A673 (cell line): ENCODE data around the gene EXOSC10. TPM values are rescaled to one million over a fixed set of nuclear protein-coding genes. Genes with fewer than 3 reads are reported as not detected.
"Not testable (repeated sequence)": the region's sequence is repeated elsewhere in the genome, so short reads cannot be mapped to it uniquely, and the experiment has no call there.

Experiments
- BruUV-seq: library from RNA; stranded (reverse); fragments of 400-500 nt; replicated peaks from 2 replicates; lab custom pipeline; 2021; lab: Mats Ljungman, UMichigan
- CTCF ChIA-PET: fragments of 300-600 bp; sonication (Branson Sonifier 250); formaldehyde crosslinking; loops from one replicate; lab custom pipeline; 2022; ENCODE audit warnings: antibody characterized with exemption; lab: Charles Lee
- POLR2A ChIA-PET: fragments of 300-600 bp; sonication (Branson Sonifier 250); formaldehyde crosslinking; loops from one replicate; lab custom pipeline; 2022; ENCODE audit warnings: antibody characterized with exemption; ENCODE audit not compliant: low non-redundant PET; lab: Charles Lee
- DNase-seq: peaks from one replicate; pipeline ENCODE4 v3.0.0-alpha.2; 2015; ENCODE audit warnings: low spot score
- H3K27ac ChIP-seq: fragments of 200-600 bp; sonication (generic); 2 replicates; pipeline ENCODE4 v1.5.1; 2016; ENCODE audit warnings: mixed run types, low read depth, mild to moderate bottlenecking, mixed read lengths, antibody characterized with exemption, low read length; ENCODE audit not compliant: poor library complexity, severe bottlenecking
- H3K27me3 ChIP-seq: fragments of 200-600 bp; sonication (generic); replicated peaks from 2 replicates; pipeline ENCODE4 v1.6.1; 2017; ENCODE audit warnings: mixed run types, low read depth, mild to moderate bottlenecking, mixed read lengths, antibody characterized with exemption, low read length; ENCODE audit not compliant: insufficient read depth, poor library complexity
- H3K36me3 ChIP-seq: fragments of 200-600 bp; sonication (generic); 2 replicates; pipeline ENCODE4 v1.6.1; 2016; ENCODE audit warnings: mixed run types, mild to moderate bottlenecking, mixed read lengths, antibody characterized with exemption, low read length; ENCODE audit not compliant: insufficient read depth, poor library complexity, severe bottlenecking
- H3K4me1 ChIP-seq: fragments of 200-600 bp; sonication (generic); 2 replicates; pipeline ENCODE4 v1.6.1; 2017; ENCODE audit warnings: mixed run types, mild to moderate bottlenecking, mixed read lengths, antibody characterized with exemption, low read length; ENCODE audit not compliant: insufficient read depth, poor library complexity, severe bottlenecking
- H3K4me3 ChIP-seq: fragments of 200-600 bp; sonication (generic); 2 replicates; pipeline ENCODE4 v1.5.1; 2016; ENCODE audit warnings: low read depth, mixed run types, mild to moderate bottlenecking, mixed read lengths, low read length; ENCODE audit not compliant: poor library complexity, severe bottlenecking
- H3K9me3 ChIP-seq: fragments of 200-600 bp; sonication (generic); 2 replicates; pipeline ENCODE4 v1.6.1; 2016; ENCODE audit warnings: mixed run types, low read depth, mild to moderate bottlenecking, mixed read lengths, antibody characterized with exemption, low read length; ENCODE audit not compliant: poor library complexity, severe bottlenecking
- EZH2 ChIP-seq: fragments of 200-600 bp; sonication (generic); IDR thresholded peaks from 2 replicates; pipeline ENCODE4 v1.6.1; 2017; ENCODE audit warnings: borderline replicate concordance, low read depth, mild to moderate bottlenecking, mixed read lengths, antibody characterized with exemption, low read length; ENCODE audit not compliant: poor library complexity, severe bottlenecking
- intact Hi-C: fragments of 100-400 bp; cut with micrococcal nuclease; formaldehyde crosslinking; loops from one replicate; pipeline ENCODE4 v1.10.0; 2022; ENCODE audit not compliant: unreplicated experiment
- total RNA-seq: library from RNA; stranded (reverse); gene quantifications from 2 replicates; pipeline ENCODE4 v1.2.3, GENCODE V29; 2021
- TF ChIP-seq, protein P1 (sequence below): fragments of 300-800, 200-600 bp; sonication (generic); conservative IDR thresholded peaks from 2 replicates; pipeline ENCODE4 v1.5.1; 2017; ENCODE audit warnings: low read depth, mild to moderate bottlenecking, antibody characterized with exemption, low read length, moderate library complexity, mixed read lengths

The EXOSC10 gene
- total RNA-seq, 1 experiment from 2014 or later, result 119 TPM

DNA sequence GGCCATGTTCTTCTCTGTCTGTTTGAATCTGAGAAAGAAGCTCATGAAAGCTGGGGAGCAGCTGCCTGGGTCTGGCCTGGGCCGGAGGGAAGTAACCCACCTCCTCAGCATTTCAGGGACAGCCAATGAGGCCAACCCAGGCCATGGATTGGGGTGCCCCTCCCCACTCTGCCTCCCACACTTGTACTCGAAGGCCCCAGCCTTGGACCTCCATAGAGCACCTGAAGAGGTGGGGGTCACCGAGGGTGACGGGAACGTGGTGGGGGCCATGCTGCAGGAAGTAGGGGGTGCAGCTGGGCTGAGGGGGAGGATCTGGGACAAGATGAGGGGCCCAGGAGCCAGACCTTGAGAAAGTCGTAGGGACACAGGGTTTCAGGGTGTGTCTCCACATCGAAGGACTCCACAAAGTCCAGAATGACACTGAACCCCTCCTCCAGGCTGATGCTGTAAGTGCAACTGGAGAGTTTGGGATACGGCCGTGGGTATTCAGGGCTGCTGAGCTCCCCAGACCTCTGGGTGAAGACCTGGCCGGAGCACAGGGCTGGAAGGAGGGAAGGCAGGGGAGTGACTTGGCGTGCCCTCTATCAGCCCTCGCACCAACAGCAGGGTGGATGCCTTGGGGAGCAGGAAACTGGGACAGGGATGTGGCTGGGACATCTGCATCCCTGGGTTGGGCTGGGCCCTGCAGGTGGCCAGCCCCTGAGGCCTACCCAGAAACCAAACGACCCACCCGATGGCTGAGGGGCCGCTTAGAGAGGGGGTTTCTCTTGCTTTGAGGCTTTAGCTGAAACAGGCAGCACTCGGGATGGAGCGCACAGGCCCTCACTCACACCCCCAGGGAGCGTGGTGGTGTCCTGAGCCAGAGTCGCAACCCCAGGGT, 56.4 kb downstream of the EXOSC10 start:
- no peak overlapping the region for H3K4me3 ChIP-seq
- no peak overlapping the region for H3K27ac ChIP-seq
- TF ChIP-seq, protein P1, sequence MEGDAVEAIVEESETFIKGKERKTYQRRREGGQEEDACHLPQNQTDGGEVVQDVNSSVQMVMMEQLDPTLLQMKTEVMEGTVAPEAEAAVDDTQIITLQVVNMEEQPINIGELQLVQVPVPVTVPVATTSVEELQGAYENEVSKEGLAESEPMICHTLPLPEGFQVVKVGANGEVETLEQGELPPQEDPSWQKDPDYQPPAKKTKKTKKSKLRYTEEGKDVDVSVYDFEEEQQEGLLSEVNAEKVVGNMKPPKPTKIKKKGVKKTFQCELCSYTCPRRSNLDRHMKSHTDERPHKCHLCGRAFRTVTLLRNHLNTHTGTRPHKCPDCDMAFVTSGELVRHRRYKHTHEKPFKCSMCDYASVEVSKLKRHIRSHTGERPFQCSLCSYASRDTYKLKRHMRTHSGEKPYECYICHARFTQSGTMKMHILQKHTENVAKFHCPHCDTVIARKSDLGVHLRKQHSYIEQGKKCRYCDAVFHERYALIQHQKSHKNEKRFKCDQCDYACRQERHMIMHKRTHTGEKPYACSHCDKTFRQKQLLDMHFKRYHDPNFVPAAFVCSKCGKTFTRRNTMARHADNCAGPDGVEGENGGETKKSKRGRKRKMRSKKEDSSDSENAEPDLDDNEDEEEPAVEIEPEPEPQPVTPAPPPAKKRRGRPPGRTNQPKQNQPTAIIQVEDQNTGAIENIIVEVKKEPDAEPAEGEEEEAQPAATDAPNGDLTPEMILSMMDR, result no peak
- TF ChIP-seq EZH2, result no peak
- DNase-seq, result no peak
- POLR2A ChIA-PET, result no interaction called here
- CTCF ChIA-PET, result no interaction called here
- intact Hi-C loops, result no loop called here
- H3K4me1 ChIP-seq, result no peaks in the 10 kb centered on the region
- BruUV-seq, result no TSS peak
- no peaks in the 10 kb centered on the region for H3K27me3 ChIP-seq
- no peaks in the 10 kb centered on the region for H3K9me3 ChIP-seq
- H3K36me3 ChIP-seq, result no peaks in the 10 kb centered on the region

DNA sequence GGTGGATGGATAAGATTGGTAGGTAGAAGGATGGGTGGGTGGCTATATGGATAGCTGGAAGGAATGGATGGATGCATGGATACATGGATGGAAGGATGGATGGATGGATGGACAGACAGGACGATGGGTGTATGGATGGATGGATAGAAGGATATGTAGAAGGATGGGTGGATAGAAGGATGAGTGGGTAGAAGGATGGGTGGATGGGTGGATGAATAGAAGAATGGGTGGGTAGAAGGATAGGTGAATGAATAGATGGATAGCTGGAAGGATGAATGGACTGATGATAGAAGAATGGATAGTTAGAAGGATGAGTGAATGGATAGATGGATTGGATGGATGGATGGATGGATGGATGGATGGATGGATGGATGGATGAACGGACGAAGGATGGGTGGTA, 57.6 kb downstream of the EXOSC10 start:
- intact Hi-C loops, result no loop called here
- POLR2A ChIA-PET, result no interaction called here
- Histone ChIP-seq H3K9me3 (no peaks in the 10 kb centered on the region), H3K27me3 (no peaks in the 10 kb centered on the region), H3K36me3 (no peaks in the 10 kb centered on the region), H3K4me1 (no peaks in the 10 kb centered on the region), H3K4me3 (no peak overlapping the region), H3K27ac (no peak overlapping the region)
- DNase-seq, result no peak
- no TSS peak for BruUV-seq
- TF ChIP-seq, protein P1, result no peak
- no peak for TF ChIP-seq EZH2
- CTCF ChIA-PET, result interaction anchor here (0.7 kb wide), 1 partner anchor 87 kb away, joined by 3 read pairs; no protein-coding TSS in a partner anchor

DNA sequence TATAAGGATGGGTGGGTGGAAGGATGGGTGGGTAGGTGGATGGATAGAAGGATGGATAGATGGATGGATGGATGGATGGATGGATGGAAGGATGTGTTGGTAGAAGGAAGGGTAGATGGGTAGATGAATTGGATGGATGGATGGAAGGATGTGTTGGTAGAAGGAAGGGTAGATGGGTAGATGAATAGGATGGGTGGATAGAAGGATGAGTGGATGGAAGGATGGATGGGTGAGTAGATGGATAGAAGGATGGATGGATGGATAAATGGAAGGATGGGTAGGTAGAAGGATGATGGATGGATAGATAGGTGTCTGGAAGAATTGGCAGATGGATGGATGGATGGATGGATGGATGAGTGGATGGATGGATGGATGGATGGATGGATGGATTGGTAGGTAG, 58.6 kb downstream of the EXOSC10 start:
- TF ChIP-seq, protein P1, result no peak
- TF ChIP-seq EZH2, result no peak
- DNase-seq, result no peak
- H3K4me1 ChIP-seq, result no peaks in the 10 kb centered on the region
- no peaks in the 10 kb centered on the region for H3K27me3 ChIP-seq
- no TSS peak for BruUV-seq
- POLR2A ChIA-PET, result no interaction called here
- no peaks in the 10 kb centered on the region for H3K36me3 ChIP-seq
- H3K27ac ChIP-seq, result no peak overlapping the region
- H3K4me3 ChIP-seq, result no peak overlapping the region
- CTCF ChIA-PET, result no interaction called here
- intact Hi-C loops, result no loop called here
- no peaks in the 10 kb centered on the region for H3K9me3 ChIP-seq

DNA sequence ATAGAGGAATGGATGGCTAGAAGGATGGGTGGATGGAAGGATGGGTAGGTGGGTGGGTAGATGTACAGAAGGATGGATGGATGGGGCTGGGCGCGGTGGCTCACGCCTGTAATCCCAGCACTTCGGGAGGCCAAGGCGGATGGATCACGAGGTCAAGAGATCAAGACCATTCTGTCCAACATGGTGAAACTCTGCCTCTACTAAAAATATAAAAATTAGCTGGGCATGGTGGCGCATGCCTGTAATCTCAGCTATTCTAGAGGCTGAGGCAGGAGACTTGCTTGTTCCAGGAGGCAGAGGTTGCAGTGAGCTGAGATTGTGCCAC, 59.6 kb downstream of the EXOSC10 start:
- DNase-seq, CTCF ChIA-PET, intact Hi-C loops, H3K9me3 ChIP-seq, H3K4me3 ChIP-seq, H3K27ac ChIP-seq, BruUV-seq, H3K27me3 ChIP-seq, POLR2A ChIA-PET, H3K36me3 ChIP-seq, H3K4me1 ChIP-seq: not testable (repeated sequence)
